Kidney epithelial cell (primary cell): ENCODE measurements around the gene PLCB1. TPM values are rescaled to one million over a fixed set of nuclear protein-coding genes. Genes with fewer than 3 reads are reported as not detected.

Source experiments
- DNase-seq: peaks from one replicate; pipeline ENCODE4 v3.0.0-alpha.2; 2010; ENCODE audit warnings: low read depth
- H3K27me3 ChIP-seq: 2 replicates; pipeline ENCODE4 v1.6.0; 2011; ENCODE audit warnings: low read length; ENCODE audit not compliant: control insufficient read depth, insufficient read depth
- H3K36me3 ChIP-seq: 2 replicates; pipeline ENCODE4 v1.5.1; 2011; ENCODE audit warnings: low read length; ENCODE audit not compliant: control insufficient read depth, insufficient read depth
- H3K4me3 ChIP-seq: 2 replicates; pipeline ENCODE4 v1.5.1; 2011; ENCODE audit warnings: low read depth, mild to moderate bottlenecking, control low read depth, low read length
- CTCF ChIP-seq: IDR thresholded peaks from 2 replicates; pipeline ENCODE4 v1.5.1; 2011; ENCODE audit warnings: mild to moderate bottlenecking, moderate library complexity, low read length, control low read depth, inconsistent platforms; ENCODE audit not compliant: insufficient read depth, poor library complexity, severe bottlenecking
- total RNA-seq: library from RNA; depleted of rRNA; stranded (reverse); fragments of >200 nt; gene quantifications from 2 replicates; pipeline ENCODE4 v1.2.3, GENCODE V29; 2015

Gene PLCB1
- total RNA-seq, 1 donor from 2014 or later: 5.1 TPM

GRCh38 chr20:8413691-8414090 is 281.6 kb downstream of the PLCB1 start:
- no peak for TF ChIP-seq CTCF
- no peak for DNase-seq
- H3K36me3 ChIP-seq: no peaks in the 10 kb centered on the region
- H3K4me3 ChIP-seq: no peak overlapping the region
- H3K27me3 ChIP-seq: no peaks in the 10 kb centered on the region

GRCh38 chr20:8414586-8415274 is 282.7 kb downstream of the PLCB1 start:
- TF ChIP-seq CTCF: no peak
- H3K27me3 ChIP-seq: no peaks in the 10 kb centered on the region
- peak; percentile 73 for DNase-seq
- no peaks in the 10 kb centered on the region for H3K36me3 ChIP-seq
- no peak overlapping the region for H3K4me3 ChIP-seq

GRCh38 chr20:8421981-8422380 is 289.9 kb downstream of the PLCB1 start:
- Histone ChIP-seq H3K36me3 (no peaks in the 10 kb centered on the region), H3K4me3 (no peak overlapping the region), H3K27me3 (no peaks in the 10 kb centered on the region)
- no peak for DNase-seq
- TF ChIP-seq CTCF: no peak

- no peak for TF ChIP-seq CTCF
- H3K4me3 ChIP-seq: no peak overlapping the region
- H3K36me3 ChIP-seq: no peaks in the 10 kb centered on the region
- no peaks in the 10 kb centered on the region for H3K27me3 ChIP-seq
- no peak for DNase-seq
Observed at GRCh38 chr20:8423482-8423881, 291.4 kb downstream of the PLCB1 start.

- Histone ChIP-seq H3K36me3 (no peaks in the 10 kb centered on the region), H3K4me3 (no peak overlapping the region), H3K27me3 (no peaks in the 10 kb centered on the region)
- no peak for TF ChIP-seq CTCF
- no peak for DNase-seq
Observed at GRCh38 chr20:8424010-8424409, 291.9 kb downstream of the PLCB1 start.

- no peak overlapping the region for H3K4me3 ChIP-seq
- TF ChIP-seq CTCF: no peak
- H3K36me3 ChIP-seq: no peaks in the 10 kb centered on the region
- H3K27me3 ChIP-seq: no peaks in the 10 kb centered on the region
- no peak for DNase-seq
Observed at GRCh38 chr20:8425016-8425415, 292.9 kb downstream of the PLCB1 start.
